ENCODE measurements around the gene RMI2. TPM values are rescaled to one million over a fixed set of nuclear protein-coding genes. Genes with fewer than 3 reads are reported as not detected.

Gene RMI2
- total RNA-seq, 2 donors from 2014 or later = 55.2 to 62.3 TPM

GRCh38 chr16:11309895-11310633 is 35.2 kb upstream of the RMI2 start:
- Mint-ChIP-seq H3K36me3 (ENCODE audit: low read depth) (no peaks in the 10 kb centered on the region), H3K27ac (no peak overlapping the region), H3K4me3 (no peak overlapping the region), H3K4me1 (peaks cover 12% of the 10 kb centered on the region), H3K27me3 (ENCODE audit: insufficient read depth) (peaks cover under 1% of the 10 kb centered on the region), H3K9me3 (no peaks in the 10 kb centered on the region)
- no peak for TF ChIP-seq CTCF (conservative IDR thresholded peaks at IDR 0.05)
- H3K4me1 ChIP-seq (ENCODE audit: control insufficient read depth, insufficient read depth, low read length) = no peaks in the 10 kb centered on the region
- H3K27ac ChIP-seq (ENCODE audit: low read depth, low read length) = no peak overlapping the region
- 89 to 94% methylated on average over 8 to 9 of the region's 9 CpGs for WGBS, 2 experiments (ENCODE audit: insufficient coverage in 1 of 2, insufficient read length in 1 of 2)
- no peak overlapping the region for H3K4me3 ChIP-seq (ENCODE audit: low read length)
- no peaks in the 10 kb centered on the region for H3K27me3 ChIP-seq (ENCODE audit: control insufficient read depth, insufficient read depth, low read length, poor library complexity, severe bottlenecking)
- no peaks in the 10 kb centered on the region for H3K9me3 ChIP-seq (ENCODE audit: control insufficient read depth, low read length)
- no peaks in the 10 kb centered on the region for H3K36me3 ChIP-seq (ENCODE audit: control insufficient read depth, insufficient read depth, low read length)
- no peak for DNase-seq
- no peak overlapping the region for H3K9ac ChIP-seq (ENCODE audit: extremely low read depth, low read length, poor library complexity, severe bottlenecking)

- Histone ChIP-seq H3K9ac (ENCODE audit: extremely low read depth, low read length, poor library complexity, severe bottlenecking) (no peak overlapping the region), H3K4me3 (ENCODE audit: low read length) (no peak overlapping the region), H3K4me1 (ENCODE audit: control insufficient read depth, insufficient read depth, low read length) (no peaks in the 10 kb centered on the region), H3K9me3 (ENCODE audit: control insufficient read depth, low read length) (no peaks in the 10 kb centered on the region), H3K36me3 (ENCODE audit: control insufficient read depth, insufficient read depth, low read length) (no peaks in the 10 kb centered on the region), H3K27me3 (ENCODE audit: control insufficient read depth, insufficient read depth, low read length, poor library complexity, severe bottlenecking) (no peaks in the 10 kb centered on the region), H3K27ac (ENCODE audit: low read depth, low read length) (no peak overlapping the region)
- H3K27me3 Mint-ChIP-seq (ENCODE audit: insufficient read depth) = no peaks in the 10 kb centered on the region
- no peaks in the 10 kb centered on the region for H3K36me3 Mint-ChIP-seq (ENCODE audit: low read depth)
- no peak for TF ChIP-seq CTCF (conservative IDR thresholded peaks at IDR 0.05)
- H3K4me3 Mint-ChIP-seq = no peak overlapping the region
- no peak overlapping the region for H3K27ac Mint-ChIP-seq
- peaks cover 12% of the 10 kb centered on the region for H3K4me1 Mint-ChIP-seq
- DNase-seq = no peak
- WGBS, 2 experiments (ENCODE audit: insufficient coverage in 1 of 2, insufficient read length in 1 of 2) = 83 to 94% methylated on average over 1 to 3 of the region's 3 CpGs
- no peaks in the 10 kb centered on the region for H3K9me3 Mint-ChIP-seq
Measured at GRCh38 chr16:11310634-11310977, 34.7 kb upstream of the RMI2 start.

- Histone ChIP-seq H3K27ac (ENCODE audit: low read depth, low read length) (no peak overlapping the region), H3K9me3 (ENCODE audit: control insufficient read depth, low read length) (no peaks in the 10 kb centered on the region), H3K9ac (ENCODE audit: extremely low read depth, low read length, poor library complexity, severe bottlenecking) (no peak overlapping the region), H3K36me3 (ENCODE audit: control insufficient read depth, insufficient read depth, low read length) (no peaks in the 10 kb centered on the region), H3K4me3 (ENCODE audit: low read length) (no peak overlapping the region), H3K27me3 (ENCODE audit: control insufficient read depth, insufficient read depth, low read length, poor library complexity, severe bottlenecking) (no peaks in the 10 kb centered on the region), H3K4me1 (ENCODE audit: control insufficient read depth, insufficient read depth, low read length) (no peaks in the 10 kb centered on the region)
- WGBS, 2 experiments (ENCODE audit: insufficient coverage in 1 of 2, insufficient read length in 1 of 2) = 90 to 92% methylated on average over 5 to 10 of the region's 10 CpGs
- TF ChIP-seq CTCF (conservative IDR thresholded peaks at IDR 0.05) = no peak
- Mint-ChIP-seq H3K4me3 (no peak overlapping the region), H3K27ac (no peak overlapping the region), H3K27me3 (ENCODE audit: insufficient read depth) (peaks cover under 1% of the 10 kb centered on the region), H3K4me1 (peaks cover 14% of the 10 kb centered on the region), H3K36me3 (ENCODE audit: low read depth) (no peaks in the 10 kb centered on the region), H3K9me3 (no peaks in the 10 kb centered on the region)
- no peak for DNase-seq
Measured at GRCh38 chr16:11310997-11311561, 34.2 kb upstream of the RMI2 start.

Measured in endodermal cell (in vitro differentiated cells).